NCI-H524 (cell line): Measurements from ENCODE around the gene FIBCD1.

Experiments
- DNase-seq, 2 experiments: peaks; one replicate each; lab custom pipeline; 2025; lab: John Stamatoyannopoulos, UW

The FIBCD1 gene

DNA sequence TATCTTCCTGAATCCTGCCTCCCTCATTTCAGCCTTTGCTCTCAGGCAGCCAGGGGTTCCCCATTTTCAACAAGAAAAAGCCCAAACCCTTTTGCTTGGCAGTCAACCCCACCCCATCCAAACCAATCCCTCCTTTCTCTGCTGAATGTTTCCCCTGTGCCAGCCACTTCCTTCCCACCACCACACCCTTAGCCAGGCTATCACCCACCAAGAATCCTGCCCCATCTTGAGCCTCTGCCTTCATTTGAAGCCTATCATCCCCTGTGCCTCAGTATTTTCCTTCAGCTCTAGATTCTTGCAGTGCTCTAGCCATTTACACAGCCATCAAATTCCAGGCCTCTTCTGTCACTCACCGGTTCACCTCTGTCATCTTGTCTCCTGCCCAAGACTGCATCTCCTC, 15.3 kb upstream of the FIBCD1 start:
- no peak for DNase-seq

DNA sequence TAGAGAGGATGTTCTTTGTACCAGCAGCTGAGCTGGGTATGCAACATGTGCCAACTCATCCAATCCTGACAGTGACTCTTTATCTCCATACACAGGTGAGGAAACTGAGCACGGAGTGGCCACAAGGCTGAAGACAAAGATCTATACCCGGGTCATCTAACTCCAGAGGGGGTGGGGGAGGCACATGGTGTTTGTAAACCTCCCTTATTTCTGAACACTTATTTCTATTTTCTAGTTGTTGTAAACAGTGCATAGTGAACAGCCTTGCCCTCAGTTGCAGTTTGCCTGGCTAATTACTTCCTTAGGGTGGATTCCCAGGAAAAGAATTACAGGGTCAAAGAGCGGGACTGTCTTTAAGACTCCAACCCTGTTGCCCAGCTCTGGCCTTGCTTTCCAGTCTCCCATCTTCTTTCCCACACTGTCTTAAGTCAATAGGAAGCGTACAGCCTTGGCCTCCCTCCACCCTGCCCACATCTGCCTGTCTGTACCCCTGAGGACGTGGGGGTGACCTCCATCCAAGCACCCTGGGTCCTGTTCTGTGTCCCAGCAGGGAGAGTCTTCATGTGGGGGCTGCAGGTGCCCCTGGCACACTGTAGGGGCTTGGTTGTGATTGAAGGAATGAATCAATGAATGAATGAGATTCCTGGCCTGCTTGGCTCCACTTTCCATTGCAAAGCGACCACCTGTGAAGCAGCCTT, 13.2 kb upstream of the FIBCD1 start:
- DNase-seq: no peak

- no peak for DNase-seq
Observed at GRCh38 chr9:130950039-130950311, 10.9 kb upstream of the FIBCD1 start.

DNA sequence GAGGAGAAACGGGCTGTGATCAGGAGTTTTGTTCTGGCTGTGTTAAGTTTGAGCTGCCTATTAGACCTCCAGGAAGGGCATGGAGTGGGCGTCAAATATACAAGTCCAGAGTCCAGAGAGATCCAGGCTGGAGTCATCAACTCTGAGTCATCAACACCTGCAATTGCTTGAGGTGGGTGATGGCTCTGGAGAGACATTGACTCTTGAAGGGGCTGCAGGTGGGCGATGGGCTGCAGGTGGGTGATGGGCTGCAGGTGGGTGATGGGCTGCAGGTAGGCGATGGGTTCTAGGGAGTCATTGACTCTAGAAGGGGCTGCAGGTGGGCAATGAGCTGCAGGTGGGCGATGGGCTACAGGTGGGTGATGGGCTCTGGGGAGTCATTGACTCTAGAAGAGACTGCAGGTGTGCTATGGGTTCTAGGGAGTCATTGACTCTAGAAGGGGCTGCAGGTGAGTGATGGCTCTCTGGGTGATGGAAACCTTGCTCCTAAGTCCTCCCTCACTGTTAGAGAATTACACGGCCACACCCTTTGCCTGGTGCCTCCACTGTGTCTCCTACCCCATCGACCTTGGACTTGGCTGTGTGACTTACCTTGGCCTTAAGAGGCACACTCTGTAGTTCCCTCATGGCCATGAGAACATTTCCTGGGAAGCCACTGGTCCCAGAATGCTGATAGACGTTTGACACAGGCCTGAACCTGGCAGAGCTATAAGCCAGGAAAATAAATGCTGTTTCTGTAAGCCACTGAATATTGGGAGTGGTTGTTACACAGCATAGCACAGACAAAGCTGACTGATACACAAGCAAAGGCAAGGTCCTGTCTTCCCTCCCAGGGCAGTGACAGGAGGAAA, 10.4 kb upstream of the FIBCD1 start:
- no peak for DNase-seq

DNA sequence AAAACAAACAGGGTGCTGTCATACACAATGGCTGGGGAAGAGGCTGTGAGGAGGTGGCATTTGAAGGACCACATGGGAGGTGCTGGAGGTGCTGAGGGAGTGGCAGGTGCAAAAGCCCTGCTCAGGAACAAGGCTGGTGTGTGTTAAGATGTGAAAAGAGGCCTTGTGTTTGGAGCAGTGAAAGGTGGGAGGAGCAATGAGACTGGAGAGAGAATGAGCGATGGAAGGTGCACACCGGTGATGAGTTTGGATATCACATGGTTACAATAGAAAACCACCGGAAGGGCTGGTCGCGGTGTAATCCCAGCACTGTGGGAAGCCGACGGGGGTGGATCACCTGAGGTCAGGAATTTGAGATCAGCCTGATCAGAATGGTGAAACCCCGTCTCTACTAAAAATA, 9.2 kb upstream of the FIBCD1 start:
- no peak for DNase-seq

- DNase-seq: no peak
Observed at GRCh38 chr9:130947618-130948140, 8.6 kb upstream of the FIBCD1 start.

DNA sequence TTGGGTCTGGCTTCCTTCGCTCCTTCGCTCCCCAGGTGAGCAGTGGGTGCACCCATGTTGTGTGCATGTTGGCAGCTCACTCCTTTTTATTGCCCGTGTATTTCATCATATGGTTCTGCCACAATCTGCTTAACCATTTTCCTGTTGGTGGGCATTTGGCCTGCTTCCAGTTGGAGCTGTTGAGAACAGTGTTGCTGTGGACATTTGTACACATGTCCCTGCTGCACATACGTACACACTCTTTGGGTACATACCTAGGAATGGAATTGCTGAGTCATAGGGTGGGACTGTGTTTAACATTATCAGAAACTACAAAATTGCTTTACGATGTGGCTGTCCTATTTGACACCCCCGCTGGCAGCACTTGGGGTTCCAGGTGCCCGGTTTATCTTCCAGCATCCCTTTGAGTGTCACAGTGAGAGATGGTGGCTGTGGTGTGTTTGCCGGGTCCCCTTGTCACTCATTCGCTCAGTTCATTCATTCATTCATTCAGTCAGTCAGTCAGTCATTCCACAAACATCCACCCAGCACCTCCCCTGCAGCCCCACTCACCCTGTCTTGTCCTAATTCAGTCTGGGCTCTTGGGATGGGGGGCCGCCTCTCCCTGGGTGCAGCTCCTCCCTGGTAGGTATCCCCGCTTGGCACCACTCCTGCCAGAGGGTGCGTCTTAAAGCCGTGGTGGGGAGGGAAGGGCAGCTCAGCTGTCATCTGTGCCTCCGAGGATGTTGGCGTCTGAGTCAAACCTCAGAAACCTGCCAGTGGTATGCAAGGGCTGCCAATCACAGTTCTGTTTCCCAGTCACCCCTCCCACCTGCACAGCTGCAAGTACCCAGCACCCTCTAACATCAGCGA, 7.9 kb upstream of the FIBCD1 start:
- peak in 1 of 2 experiments; percentile 17 for DNase-seq

DNA sequence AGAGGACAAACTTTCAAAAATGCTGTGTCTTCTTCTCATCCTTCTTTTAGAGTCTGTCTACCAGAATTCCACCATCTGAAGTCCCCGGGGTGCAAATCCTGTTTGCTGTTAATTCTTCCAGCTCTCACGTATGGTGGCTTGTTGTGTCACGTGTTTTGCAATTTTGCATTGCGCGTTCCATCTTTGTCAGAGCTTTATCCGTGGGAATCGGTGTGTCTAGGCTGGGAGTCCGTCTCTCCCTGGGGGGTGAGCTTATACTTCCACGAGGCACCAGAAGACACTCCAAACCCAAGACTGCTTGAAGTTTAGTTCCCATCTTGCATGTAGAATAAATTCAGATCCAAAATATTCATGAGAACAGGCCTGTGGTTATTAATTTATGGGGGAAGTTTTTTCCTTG, 6.1 kb upstream of the FIBCD1 start:
- no peak for DNase-seq

DNA sequence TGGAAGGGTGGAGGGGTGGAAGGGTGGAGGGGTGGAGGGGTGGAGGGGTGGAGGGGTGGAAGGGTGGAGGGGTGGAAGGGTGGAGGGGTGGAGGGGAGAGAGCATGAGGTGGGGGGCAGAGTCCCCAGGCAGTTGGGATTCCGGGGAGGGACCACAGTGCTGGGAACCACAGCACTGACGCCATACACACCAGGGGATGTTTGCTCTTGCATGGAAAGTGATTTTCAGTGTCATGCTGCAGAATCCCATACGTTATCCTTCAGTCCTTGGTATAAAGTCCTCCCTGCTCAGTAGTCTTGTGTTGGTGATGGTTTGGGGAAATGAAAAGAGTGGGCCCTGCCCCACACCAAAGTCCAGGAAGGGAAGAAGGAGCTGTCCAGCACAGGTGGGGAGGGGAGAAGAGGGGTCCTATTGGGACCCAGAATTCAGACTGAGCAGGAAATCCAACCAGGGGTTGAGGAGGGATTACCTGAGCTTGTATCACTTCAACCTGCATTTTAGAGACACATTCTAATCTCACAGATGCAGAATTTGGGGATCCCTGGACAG, 5.5 kb upstream of the FIBCD1 start:
- no peak for DNase-seq

DNA sequence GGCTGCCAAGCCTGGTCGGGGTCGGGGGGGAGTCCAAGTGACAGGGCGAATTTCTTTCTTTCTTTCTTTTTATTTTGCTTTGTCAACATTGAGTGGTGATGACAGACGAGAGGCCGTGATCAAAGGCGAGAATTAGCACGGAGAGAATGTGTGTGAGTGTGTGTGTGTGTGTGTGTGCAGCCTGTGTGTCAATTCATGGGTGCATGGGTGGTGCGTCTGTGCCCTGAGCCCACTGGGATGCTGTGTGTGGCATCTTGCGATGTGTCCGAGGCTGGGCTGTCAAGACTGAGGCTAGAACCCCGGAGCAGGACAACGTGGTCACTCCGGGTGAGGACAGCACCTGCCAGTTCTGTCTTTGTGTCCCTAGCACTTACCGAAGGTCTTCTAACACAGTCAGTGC, 4.7 kb upstream of the FIBCD1 start:
- no peak for DNase-seq

DNA sequence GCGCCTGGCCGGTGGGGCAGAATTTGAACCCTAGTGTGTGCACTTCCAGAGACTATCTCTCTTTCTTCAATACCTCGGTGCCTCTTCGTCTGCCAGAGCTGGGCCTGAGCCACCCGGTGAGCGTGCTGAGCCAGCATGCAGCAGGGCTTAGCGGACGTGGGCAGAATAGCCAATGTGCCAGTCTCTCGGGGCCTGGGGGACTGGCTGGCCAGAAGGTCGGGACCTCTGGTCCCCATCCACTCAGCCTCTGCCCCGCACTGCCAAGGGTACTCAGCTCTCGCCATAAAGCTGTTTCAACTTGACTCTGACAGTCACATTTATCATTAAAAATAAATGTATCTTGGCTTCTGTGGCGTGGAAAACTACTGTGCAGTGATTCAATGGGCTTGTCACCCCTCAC, 4.2 kb upstream of the FIBCD1 start:
- DNase-seq: no peak

- DNase-seq: no peak
Observed at GRCh38 chr9:130942679-130943078, 3.6 kb upstream of the FIBCD1 start.

DNA sequence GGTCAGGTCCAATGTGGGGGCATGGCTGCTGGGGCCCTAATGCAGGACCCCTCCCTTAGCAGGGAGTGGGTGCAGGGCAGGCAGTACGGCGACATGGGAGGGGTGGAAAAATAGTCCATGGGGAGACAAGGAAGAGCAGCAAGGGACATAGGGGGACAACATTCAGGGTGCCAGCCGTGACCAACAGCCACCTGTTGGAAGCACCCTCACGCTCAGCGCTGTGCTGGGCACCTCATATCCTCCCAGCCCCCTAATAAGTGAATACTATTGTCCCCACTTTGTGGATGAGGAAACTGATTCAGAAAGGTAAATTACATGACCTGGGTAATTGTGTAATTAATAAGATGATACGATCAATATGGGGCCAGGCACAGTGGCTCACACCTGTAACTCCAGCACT, 3.0 kb upstream of the FIBCD1 start:
- DNase-seq: no peak

DNA sequence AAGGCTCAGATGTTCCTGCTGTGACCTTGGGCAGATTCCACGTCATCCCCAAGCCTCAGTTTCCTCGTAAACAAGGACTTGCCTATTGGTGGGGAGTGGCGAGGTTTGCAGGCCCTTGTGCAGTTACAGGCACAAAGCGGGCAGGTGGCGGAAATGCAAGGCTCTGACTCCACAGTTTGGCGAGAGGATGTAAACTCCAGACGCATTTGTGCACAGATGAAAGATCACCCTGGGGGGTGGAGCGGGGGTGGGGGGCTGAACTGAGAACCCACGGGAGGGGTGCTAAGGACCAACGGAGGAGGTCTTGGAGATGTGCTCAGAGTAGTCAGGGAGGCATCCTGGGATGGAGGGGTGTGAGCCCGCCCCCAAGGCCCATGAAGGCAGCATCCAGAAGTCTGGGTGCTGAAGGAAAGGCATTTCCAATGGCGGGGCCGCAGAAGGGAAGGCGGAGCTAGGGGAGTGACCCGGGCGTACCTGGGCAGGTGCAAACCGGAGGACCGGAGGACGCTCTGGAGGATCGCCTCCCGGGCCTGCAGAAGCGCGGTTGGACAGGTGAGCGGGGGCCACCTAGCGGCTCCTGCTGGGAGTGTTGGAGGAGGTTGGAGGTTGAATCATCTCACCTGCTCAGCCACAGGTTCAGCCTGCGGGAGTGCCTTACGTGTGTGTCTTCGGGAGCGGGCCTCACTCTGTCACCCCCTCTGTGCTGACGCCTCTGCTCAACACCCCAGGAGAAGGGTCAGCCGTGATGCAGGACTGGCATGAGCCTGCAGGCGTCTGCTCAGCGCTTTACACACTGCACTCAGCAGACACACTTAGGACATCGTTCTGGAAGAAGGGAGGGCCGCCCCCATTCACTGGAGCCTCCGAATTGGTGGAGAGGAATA, 1.9 kb upstream of the FIBCD1 start:
- peak in 1 of 2 experiments; percentile 59 for DNase-seq

DNA sequence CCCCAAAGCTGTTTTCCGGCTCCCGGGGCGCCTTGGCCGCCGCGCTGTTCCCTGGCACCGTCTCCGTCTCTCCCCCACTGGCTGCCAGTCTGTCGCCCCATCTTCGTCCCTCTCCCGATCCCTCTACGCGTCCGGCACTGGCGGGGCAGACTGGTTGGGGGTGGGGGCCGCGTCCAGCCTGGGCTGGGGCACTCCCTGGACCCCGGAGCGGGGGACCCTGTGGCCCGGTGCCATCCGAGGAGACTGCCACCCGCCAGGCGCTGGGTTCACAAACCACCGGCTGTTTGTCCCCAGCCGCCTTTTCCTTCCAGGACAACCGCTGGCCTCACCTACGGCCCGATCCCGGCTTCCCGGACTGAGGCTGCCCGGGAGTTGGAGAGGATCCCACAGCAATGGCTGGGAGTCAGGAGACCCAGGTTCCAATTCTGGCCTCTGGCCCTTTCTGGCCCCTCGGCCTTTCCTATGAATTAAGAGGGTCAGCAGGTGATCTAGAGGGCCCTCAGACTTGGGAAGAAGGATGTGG, 1.0 kb upstream of the FIBCD1 start:
- peak in 1 of 2 experiments; percentile 23 for DNase-seq

DNA sequence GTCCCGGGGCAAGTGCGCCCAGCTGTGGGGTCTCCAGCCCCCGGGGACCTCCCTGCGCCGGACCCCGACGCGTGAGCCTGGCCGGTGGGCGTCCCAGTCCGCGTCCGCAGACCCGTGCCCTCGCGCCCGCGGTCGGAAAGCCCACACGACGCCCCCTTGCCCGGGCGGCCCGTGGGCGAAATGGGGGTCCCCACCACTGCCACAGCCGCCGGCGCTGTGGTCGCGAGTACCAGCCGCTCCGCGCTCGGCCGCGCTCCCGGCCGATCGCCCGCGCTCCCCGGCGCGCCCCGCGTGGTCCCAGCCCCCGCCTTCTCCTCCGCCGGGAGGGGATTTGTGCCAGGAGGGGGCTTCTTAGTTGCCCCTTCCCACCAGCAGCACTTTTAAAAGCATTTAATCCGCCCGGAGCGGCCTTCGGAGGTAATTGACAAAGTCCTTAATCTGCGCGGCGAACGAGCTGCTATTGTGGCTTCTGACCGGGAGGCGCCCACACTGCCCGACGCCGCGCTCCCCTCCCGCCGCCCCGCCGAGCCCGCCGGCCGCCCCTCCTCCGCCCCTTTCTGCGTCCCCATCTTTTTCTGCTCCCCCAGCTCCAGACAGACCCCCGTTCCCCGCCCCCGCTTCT, 469 bp upstream of the FIBCD1 start:
- peak in 1 of 2 experiments; percentile 51 for DNase-seq

DNA sequence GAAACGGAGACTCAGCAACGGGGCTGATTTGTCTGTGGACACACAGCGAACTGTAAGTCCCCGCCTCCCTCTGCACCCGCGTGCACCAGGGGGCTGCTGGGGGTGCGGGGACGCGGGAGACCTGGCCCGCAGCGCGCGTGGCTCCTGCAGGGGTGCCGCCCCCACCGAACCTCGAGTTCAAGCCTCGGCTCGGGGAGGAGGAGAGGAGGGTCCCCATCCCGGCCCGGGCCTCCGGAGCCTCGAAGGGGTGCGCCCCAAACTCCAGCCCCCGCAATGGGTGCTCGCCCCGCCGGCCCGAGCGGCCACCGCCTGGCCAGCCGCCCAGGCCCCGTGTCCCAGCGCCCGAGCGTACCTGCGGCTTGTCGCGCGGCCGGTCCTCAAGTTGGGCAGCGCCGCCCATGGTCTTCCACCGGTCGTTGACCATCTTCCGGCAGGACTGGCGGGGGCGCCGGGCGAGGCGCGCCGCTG, 829 bp downstream of the FIBCD1 start:
- peak in 1 of 2 experiments; percentile 22 for DNase-seq

DNA sequence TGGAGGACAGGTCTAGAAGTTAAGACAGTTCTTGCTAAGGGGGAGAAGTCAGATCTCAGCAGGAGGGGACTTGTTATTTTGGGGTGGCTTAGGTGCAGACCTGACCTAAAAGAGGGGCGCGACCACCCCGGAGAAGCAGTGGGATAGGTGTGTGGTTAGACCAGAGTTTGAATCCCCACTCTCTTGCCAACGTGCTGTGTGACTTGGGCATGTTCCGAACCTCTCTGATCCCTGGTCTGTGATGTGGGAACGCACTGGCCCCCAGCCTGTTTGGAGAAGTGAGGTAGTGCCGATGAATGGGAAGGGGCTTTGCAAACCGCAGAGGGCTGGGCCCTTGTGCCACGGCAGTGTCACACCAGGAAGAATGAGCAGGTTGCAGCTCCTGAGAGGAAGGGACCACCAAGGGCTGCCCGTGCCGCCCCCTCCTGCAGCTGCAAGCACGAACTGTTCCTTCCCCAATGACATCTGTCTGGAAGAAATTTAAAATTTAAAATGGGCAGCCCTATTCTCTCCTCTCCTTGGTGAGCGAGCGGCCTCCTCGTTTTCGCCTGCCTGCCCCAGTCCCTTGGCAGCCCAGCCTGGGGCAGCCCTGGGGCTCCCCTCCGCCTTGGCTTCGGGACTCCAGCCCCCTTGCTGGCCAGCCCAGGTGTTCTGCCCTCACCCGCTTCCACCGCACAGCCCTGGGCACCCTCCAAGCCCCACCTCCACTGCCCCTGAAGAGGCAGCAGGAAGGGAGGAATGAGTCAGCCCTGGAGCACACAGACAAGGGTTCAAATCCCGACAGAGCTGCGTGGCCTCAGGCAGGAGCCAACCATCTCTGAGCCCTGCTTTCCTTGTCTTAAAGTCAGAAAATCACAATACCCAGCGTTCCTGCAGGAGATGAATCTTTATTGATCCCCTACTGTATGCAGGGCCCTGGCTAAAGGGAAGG, 1.6 kb downstream of the FIBCD1 start:
- no peak for DNase-seq
